Fibroblast of the aortic adventitia (primary cell): ENCODE results near the gene PDCL3. TPM values are rescaled to one million over a fixed set of nuclear protein-coding genes. Genes with fewer than 3 reads are reported as not detected.

ENCODE experiments used
- DNase-seq: peaks from one replicate; pipeline ENCODE4 v3.0.0-alpha.2; 2010; ENCODE audit warnings: low read depth
- H3K4me3 ChIP-seq: 2 replicates; pipeline ENCODE4 v1.5.1; 2011; ENCODE audit warnings: low read depth, mild to moderate bottlenecking, control low read depth, low read length, moderate library complexity
- CTCF ChIP-seq: IDR thresholded peaks from 2 replicates; pipeline ENCODE4 v1.5.1; 2011; ENCODE audit warnings: mild to moderate bottlenecking, low read length, control low read depth, inconsistent platforms; ENCODE audit not compliant: insufficient read depth
- total RNA-seq: library from RNA; depleted of rRNA; stranded (reverse); fragments of >200 nt; gene quantifications from 2 replicates; pipeline ENCODE4 v1.2.3, GENCODE V29; 2012; ENCODE audit warnings: low replicate concordance

Gene PDCL3
- total RNA-seq, 1 donor, result 15.4 TPM

- H3K4me3 ChIP-seq, result no peak overlapping the region
- DNase-seq, result peak; percentile 37
- TF ChIP-seq CTCF, result no peak
Measured at GRCh38 chr2:100524331-100524730, 38.5 kb upstream of the PDCL3 start.

GRCh38 chr2:100526868-100527267, 35.9 kb upstream of the PDCL3 start:
- no peak for DNase-seq
- TF ChIP-seq CTCF, result no peak
- H3K4me3 ChIP-seq, result no peak overlapping the region

DNA sequence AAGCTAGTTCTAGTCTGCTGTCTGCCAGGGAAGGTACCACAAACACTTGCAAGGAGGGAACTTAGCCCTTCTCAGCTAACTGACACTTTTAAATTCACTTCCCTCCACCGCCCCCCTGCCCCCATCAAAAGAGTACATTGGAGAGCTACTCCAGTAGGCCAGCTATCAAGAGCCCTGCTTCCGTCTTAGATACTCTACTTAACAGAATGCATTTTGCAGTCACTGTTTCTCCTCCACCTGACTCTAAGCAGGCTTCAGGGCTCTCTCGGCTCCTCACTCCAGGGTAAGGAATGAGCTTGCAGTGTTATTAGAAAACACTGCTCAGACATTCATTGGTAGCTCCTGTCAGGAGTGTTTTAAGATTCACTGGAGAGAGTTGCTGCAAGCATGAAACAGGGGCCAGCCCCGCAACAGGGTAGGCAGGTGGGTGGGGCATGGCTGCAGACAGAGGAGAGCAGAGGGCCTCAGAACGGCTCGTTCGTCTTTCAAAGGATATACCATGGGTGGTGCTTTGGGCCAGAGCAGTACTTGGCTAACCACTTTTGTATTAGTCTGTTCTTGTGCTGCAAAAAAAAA, 35.3 kb upstream of the PDCL3 start:
- DNase-seq, result no peak
- TF ChIP-seq CTCF, result no peak

DNA sequence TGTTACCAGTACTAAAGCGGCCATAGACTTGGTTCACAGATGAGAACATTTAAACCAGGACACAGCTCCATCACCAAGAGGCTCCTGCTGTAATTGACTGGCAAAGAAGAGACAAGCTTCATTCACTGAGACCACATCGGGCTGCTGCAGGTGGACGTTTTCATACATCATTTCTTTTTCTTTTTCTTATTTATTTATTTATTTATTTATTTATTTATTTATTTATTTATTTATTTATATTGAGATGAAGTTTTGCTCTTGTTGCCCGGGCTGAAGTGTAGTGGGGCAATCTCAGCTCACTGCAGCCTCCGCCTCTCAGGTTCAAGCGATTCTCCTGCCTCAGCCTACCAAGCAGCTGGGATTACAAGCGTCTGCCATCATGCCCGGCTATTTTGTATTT, 33.6 kb upstream of the PDCL3 start:
- no peak for DNase-seq
- H3K4me3 ChIP-seq, result no peak overlapping the region
- no peak for TF ChIP-seq CTCF

More for the DNA sequence above, 35.3 kb upstream of the PDCL3 start:
- H3K4me3 ChIP-seq, result no peak overlapping the region

GRCh38 chr2:100529900-100530299, 32.9 kb upstream of the PDCL3 start:
- no peak for DNase-seq
- H3K4me3 ChIP-seq, result no peak overlapping the region
- TF ChIP-seq CTCF, result no peak

DNA sequence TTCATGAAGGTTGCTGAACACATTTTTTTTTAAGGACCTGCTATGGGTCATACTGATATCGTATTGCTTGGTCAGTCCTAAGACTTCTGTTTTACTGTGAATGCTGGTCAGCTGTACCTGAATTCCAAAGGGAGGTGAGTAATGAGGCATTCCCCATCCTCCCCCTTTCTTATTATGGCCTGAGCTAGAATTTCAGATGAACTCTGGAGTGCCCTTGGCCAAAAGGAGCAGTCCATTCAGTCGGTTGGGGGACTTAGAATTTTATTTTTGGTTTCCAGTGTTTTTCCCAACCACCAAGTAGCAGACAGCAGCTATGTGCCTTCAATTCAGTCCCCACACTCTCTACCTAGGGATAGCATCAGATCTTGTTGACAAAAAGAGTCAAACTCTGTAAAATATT, 26.9 kb upstream of the PDCL3 start:
- no peak for DNase-seq
- no peak overlapping the region for H3K4me3 ChIP-seq
- no peak for TF ChIP-seq CTCF

GRCh38 chr2:100537918-100538317, 24.9 kb upstream of the PDCL3 start:
- H3K4me3 ChIP-seq, result no peak overlapping the region
- TF ChIP-seq CTCF, result no peak
- no peak for DNase-seq
